ENCODE measurements around the gene OR2D2.
"Not testable (repeated sequence)": the region's sequence is repeated elsewhere in the genome, so short reads cannot be mapped to it uniquely, and the experiment has no call there.

Gene OR2D2

GRCh38 chr11:6876914-6877313 lies 15.4 kb downstream of the OR2D2 start:
- DNase-seq: no peak

- DNase-seq: no peak
These were observed 16.0 kb downstream of the OR2D2 start, which contains the start of gene OR10A4 for GRCh38 chr11:6876325-6876724. Gene OR10A4, plus strand, starts transcription at chr11:6876625. Its CDS starts 23 bp downstream, at chr11:6876648.

DNA sequence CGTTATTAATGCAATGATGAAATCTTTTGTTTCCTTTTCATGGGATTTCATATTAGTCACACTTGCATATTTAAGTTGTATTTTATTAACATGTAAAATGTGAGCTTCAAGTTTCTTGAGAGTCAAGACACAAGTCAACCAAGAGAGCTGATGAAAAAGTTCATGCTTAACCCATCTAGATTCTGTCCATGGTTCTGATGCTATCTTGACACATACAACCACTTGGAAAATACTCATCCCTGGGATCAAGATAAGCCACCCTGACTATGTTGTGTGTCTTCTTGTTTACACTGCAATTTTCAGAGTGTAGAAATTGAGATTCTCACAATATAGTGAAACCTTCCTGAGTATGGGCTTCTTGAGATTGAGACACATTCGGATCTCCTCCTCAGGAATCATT lies 16.5 kb downstream of the OR2D2 start:
- DNase-seq: no peak

DNA sequence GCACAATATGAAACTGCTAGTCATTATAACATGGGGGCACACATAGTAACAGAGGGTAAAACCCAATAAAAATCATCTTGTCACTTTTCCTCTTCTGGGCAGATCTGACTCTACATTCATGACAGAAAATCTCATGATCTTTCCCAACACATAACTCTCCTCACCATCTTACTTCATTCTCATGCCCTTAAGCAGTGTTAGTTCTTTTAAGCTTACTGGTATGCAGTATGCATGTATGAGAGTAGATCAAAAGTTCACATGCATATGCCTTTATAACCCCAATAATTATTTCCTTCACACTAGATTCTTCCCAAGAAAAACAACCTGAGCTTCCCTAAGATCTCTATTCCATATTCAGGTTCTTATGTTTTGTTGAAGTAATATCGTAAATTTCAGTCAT lies 21.0 kb downstream of the OR2D2 start:
- DNase-seq: no peak

DNA sequence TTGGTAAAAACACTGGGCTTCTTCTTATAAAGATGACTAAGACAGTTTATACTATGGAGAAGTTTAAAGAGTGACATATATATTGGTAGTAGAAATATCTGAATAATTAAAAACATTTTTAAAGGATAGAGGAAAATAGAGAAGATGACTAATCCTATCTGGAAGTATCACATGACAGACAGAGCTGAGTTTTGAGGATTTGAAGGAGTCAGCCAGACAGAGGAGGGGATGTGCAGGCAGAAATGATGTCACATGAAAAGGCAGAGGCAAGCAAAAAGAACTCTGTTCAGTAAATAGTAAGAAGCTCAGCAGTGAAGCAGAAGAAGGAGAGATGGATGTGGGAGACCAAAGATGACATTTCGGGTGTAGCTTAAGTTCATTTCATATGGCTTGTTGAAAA lies 27.9 kb downstream of the OR2D2 start:
- no peak for DNase-seq

DNA sequence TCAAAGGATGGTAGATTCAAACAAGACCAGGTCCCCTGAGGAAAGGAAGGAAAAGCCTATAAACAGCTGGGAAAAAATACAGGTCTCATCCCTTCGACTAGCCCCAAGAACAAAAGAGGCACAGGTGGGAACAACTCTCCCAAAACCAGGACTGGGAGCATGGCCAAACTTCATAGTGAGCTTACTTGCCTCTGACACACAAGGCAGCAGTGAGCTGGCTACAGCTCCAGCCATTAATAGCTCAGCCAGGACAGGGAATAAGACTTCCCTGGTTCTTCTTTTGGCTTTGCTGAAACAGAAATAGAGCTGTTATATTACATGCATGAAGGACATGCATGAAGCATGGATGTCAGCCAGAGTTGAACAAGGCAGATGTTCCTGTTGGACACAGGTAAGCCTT lies 29.3 kb downstream of the OR2D2 start, which contains the start of gene OR10A2:
Gene OR10A2 (plus strand): TSS at position 97 of the 400 bp plus-strand sequence. CDS start 6,698 bp downstream, outside the sequence.
- DNase-seq: no peak

DNA sequence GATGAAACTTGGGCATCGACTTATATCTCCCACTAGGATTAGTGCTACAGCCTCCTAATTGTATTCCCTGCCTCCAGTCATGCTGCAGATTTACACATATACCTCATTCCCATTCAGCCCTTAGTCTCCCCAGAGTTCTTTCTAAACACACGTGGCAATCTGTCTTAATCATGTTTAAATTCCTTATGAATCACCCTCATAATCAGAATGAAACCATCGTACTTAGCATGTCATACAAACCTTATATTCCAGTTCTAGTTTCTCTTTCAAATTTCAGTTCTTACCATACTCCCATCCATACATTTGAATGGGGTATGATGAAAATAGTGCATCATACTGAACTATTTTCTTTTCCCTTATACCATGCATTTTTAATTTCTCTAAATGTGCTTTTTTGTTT lies 35.4 kb downstream of the OR2D2 start:
- DNase-seq: no peak

- no peak for DNase-seq
These were observed 36.2 kb downstream of the OR2D2 start for GRCh38 chr11:6855971-6856541.

DNA sequence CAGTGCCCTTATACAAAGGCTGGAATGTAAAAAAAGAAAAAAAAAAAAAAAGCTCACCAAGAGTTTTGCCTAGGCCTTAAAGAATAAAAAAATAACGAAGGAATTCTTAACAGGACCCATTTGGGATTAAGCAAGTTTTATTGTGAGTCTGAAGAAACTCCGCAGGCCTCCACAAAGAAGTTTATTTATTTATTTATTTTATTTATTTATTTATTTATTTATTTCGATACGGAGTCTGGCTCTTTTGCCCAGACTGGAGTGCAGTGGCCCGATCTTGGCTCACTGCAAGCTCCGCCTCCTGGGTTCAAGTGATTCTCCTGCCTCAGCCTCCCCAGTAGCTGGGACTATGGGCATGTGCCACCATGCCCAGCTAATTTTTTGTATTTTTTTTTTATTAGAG lies 37.5 kb downstream of the OR2D2 start:
- not testable (repeated sequence) for DNase-seq

GRCh38 chr11:6850526-6850925 lies 41.8 kb downstream of the OR2D2 start:
- DNase-seq: no peak

- no peak for DNase-seq
These were observed 46.9 kb downstream of the OR2D2 start, which contains the start of gene OR10A5 for GRCh38 chr11:6845383-6845782. Gene OR10A5, plus strand, starts transcription at chr11:6845683. Its CDS starts 0 bp downstream, at chr11:6845683.

GRCh38 chr11:6844356-6844755 lies 47.9 kb downstream of the OR2D2 start:
- DNase-seq: no peak

DNA sequence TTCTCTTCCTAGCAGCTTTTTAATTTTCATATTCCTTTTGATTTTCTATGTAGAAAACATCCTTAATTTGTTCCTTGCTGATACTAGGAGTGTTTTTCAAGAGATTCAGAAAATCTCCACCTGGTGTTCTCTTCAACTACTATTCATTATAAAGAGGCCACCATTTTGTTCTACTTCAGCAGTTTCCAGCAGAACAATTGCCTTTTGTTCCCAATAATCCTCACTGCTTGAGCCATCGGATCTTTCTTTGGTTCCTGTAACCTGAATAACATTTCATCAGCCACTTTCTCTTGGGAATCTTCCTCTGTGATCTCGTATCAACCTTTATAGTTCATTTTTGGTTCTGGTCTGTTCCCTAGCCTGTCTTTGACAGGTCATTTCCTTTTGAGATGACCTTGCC lies 48.6 kb downstream of the OR2D2 start:
- no peak for DNase-seq

DNA sequence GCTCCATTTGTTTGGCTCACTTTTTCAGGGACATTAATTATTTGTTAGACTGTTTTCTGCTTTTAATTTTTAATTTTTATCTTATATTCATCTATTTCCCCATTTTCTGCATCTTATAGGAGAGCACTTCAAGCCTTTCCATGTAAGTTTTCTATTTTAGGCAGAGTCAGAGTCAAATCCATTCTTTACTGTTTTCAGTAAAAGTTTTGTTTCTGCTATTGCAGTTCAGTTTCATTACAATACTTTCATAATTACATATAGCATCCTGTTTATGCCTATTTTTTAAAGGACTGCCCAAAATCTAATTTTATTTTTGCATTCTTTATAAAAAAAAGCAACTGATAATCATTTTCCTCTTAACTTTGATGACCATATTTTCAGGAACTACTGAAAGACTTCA lies 50.6 kb downstream of the OR2D2 start:
- DNase-seq: no peak

All from activated CD4-positive, alpha-beta T cell treated with anti-CD3 and anti-CD28 coated beads, Interleukin-2, amount 50 U/mL, for 48 hours (primary cell).